Measurements from ENCODE around the gene RETN. TPM values are rescaled to one million over a fixed set of nuclear protein-coding genes. Genes with fewer than 3 reads are reported as not detected.

RETN gene
- total RNA-seq, 1 donor from 2014 or later: not detected

GRCh38 chr19:7705387-7706187 is 36.7 kb downstream of the RETN start:
- Mint-ChIP-seq H3K9me3 (ENCODE audit: unreplicated experiment) (no peaks in the 10 kb centered on the region), H3K27ac (ENCODE audit: unreplicated experiment) (no peak overlapping the region), H3K4me3 (ENCODE audit: unreplicated experiment) (no peak overlapping the region), H3K36me3 (ENCODE audit: low read depth, unreplicated experiment) (no peaks in the 10 kb centered on the region), H3K4me1 (ENCODE audit: low read depth, unreplicated experiment) (no peaks in the 10 kb centered on the region), H3K27me3 (ENCODE audit: low read depth, unreplicated experiment) (peaks cover 46% of the 10 kb centered on the region)
- Histone ChIP-seq H3K9ac (ENCODE audit: low read length) (no peak overlapping the region), H3K9me3 (ENCODE audit: insufficient read depth, low read depth, low read length) (no peaks in the 10 kb centered on the region), H4K20me1 (ENCODE audit: insufficient read depth, low read length) (no peaks in the 10 kb centered on the region), H3K36me3 (ENCODE audit: insufficient read depth, low read length) (no peaks in the 10 kb centered on the region), H3K79me2 (ENCODE audit: insufficient read depth, low read length) (no peaks in the 10 kb centered on the region), H3K27me3 (ENCODE audit: insufficient read depth, low read length) (no peaks in the 10 kb centered on the region), H3K4me3 (ENCODE audit: insufficient read depth, low read depth, low read length) (no peak overlapping the region), H2AFZ (ENCODE audit: low read depth, low read length) (no peak overlapping the region), H3K4me2 (ENCODE audit: low read length) (no peak overlapping the region), H3K27ac (ENCODE audit: low read depth, low read length) (no peak overlapping the region), H3K4me1 (ENCODE audit: insufficient read depth, low read length) (no peaks in the 10 kb centered on the region)
- TF ChIP-seq EZH2 (IDR thresholded peaks at IDR 0.05; ENCODE audit: insufficient read depth, low read length): no peak
- TF ChIP-seq CTCF (IDR thresholded peaks at IDR 0.05; ENCODE audit: insufficient read depth, low read depth, low read length): no peak
- FAIRE-seq (no peak), DNase-seq (ENCODE audit: low read depth) (no peak)

DNA sequence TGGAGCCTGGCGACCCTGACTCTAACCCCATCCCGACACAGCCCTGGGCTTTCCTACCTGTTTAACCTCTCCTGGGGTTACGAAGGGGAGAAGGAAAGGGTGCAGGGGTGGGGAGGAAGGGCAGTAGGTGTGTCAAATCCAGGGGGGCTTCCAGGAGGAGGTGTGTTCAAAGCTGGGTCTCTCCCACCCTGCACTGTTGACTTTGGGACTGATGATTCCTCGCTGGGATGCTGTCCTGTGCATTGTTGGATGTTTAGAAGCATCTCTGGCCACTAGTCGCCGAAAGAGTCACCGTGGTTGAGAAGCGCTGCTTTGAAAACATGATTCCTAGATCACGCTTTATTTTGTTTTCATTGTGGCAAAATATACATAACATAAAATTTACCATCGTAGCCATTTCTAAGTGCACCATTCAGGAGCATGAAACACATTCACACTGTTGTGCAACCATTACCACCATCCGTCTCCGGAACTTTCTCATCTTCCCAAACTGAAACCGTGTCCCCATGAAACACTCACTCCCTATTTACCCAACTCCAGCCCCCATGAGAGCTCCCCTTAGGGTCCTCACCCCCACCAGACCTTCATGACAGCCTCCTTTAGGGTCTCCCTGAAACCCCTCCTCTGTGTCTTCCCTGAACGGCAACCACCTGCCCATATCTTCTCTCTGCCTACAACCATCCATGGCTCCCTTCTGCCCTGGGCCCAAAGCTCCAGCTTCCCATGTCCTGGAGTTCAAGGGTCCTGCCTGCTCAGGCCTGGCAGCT is 37.5 kb downstream of the RETN start:
- DNase-seq (ENCODE audit: low read depth): no peak
- Histone ChIP-seq H3K4me2 (ENCODE audit: low read length) (no peak overlapping the region), H3K9me3 (ENCODE audit: insufficient read depth, low read depth, low read length) (no peaks in the 10 kb centered on the region), H3K36me3 (ENCODE audit: insufficient read depth, low read length) (no peaks in the 10 kb centered on the region), H3K4me1 (ENCODE audit: insufficient read depth, low read length) (no peaks in the 10 kb centered on the region), H3K4me3 (ENCODE audit: insufficient read depth, low read depth, low read length) (no peak overlapping the region), H4K20me1 (ENCODE audit: insufficient read depth, low read length) (no peaks in the 10 kb centered on the region), H2AFZ (ENCODE audit: low read depth, low read length) (no peak overlapping the region), H3K27me3 (ENCODE audit: insufficient read depth, low read length) (no peaks in the 10 kb centered on the region), H3K9ac (ENCODE audit: low read length) (no peak overlapping the region), H3K27ac (ENCODE audit: low read depth, low read length) (no peak overlapping the region), H3K79me2 (ENCODE audit: insufficient read depth, low read length) (no peaks in the 10 kb centered on the region)
- FAIRE-seq: no peak
- TF ChIP-seq EZH2 (IDR thresholded peaks at IDR 0.05; ENCODE audit: insufficient read depth, low read length) (no peak), CTCF (IDR thresholded peaks at IDR 0.05; ENCODE audit: insufficient read depth, low read depth, low read length) (no peak)
- no peaks in the 10 kb centered on the region for H3K4me1 Mint-ChIP-seq (ENCODE audit: low read depth, unreplicated experiment)
- H3K36me3 Mint-ChIP-seq (ENCODE audit: low read depth, unreplicated experiment): no peaks in the 10 kb centered on the region
- H3K27me3 Mint-ChIP-seq (ENCODE audit: low read depth, unreplicated experiment): peaks cover 48% of the 10 kb centered on the region
- H3K9me3 Mint-ChIP-seq (ENCODE audit: unreplicated experiment): no peaks in the 10 kb centered on the region
- no peak overlapping the region for H3K27ac Mint-ChIP-seq (ENCODE audit: unreplicated experiment)
- H3K4me3 Mint-ChIP-seq (ENCODE audit: unreplicated experiment): no peak overlapping the region
